ENCODE results near the gene CEACAM1. TPM values are rescaled to one million over a fixed set of nuclear protein-coding genes. Genes with fewer than 3 reads are reported as not detected.
A peak's percentile ranks its signal among the peaks of the same experiment; 100 is the strongest.

CEACAM1 gene
- total and polyA plus RNA-seq, 2 of the 13 experiments (the other 11 are each of a cell fraction or from before 2014, with no cell fraction given) = 13.5 to 332 TPM

DNA sequence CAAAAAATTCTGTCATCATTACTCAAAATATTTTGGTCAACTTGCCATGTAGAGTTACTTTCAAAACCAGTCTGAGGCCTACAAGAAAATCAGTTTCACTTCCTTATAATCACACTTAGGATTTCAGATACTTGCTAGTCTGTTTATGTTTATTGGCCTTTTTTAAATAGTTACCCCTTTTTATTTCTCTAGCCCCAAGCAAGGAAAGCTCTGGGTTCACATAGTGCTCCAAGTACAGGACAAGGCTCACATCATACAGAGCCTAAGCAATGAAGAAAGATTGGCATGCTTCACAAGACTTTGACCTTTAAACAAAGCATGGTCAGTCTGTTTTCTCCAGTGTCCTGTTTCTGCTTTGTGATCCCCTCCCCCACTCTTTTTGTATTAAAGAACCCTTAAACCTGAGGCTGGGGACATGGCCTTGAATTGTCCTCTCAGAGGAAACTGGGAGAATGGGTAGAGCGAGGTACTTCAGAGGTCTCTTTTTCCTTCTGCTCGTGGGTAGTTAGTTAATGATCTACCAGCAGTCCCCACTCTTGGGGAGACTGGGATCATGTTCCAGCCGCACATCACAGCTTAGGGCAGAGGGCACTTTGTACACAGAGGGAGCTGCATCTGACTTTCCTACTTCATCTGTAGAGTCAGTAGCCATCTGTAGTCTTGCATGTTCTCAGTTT, 30.7 kb downstream of the CEACAM1 start (continued):
- TF ChIP-seq HIVEP1 (CRISPR knock-in tag; IDR thresholded peaks at IDR 0.05) = no peak
- TF ChIP-seq ZNF430 (CRISPR knock-in tag; IDR thresholded peaks at IDR 0.05) = no peak
- TF ChIP-seq, protein P1, sequence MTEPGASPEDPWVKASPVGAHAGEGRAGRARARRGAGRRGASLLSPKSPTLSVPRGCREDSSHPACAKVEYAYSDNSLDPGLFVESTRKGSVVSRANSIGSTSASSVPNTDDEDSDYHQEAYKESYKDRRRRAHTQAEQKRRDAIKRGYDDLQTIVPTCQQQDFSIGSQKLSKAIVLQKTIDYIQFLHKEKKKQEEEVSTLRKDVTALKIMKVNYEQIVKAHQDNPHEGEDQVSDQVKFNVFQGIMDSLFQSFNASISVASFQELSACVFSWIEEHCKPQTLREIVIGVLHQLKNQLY (CRISPR knock-in tag; IDR thresholded peaks at IDR 0.05) = peak; percentile 70; the same call in 1 of the 2 replicates
- TF ChIP-seq PTBP1 (IDR thresholded peaks at IDR 0.05; ENCODE audit: low read depth, low read length, poor library complexity, severe bottlenecking) = no peak
- TF ChIP-seq MIXL1 (CRISPR knock-in tag; IDR thresholded peaks at IDR 0.05) = peak; percentile 75
- peak; percentile 77 for TF ChIP-seq PHF21A (CRISPR knock-in tag; IDR thresholded peaks at IDR 0.05)
- no peak for TF ChIP-seq PAWR (CRISPR knock-in tag; IDR thresholded peaks at IDR 0.05; ENCODE audit: borderline replicate concordance)
- TF ChIP-seq ZNF556 (CRISPR knock-in tag; IDR thresholded peaks at IDR 0.05; ENCODE audit: borderline replicate concordance) = peak; percentile 65; the same call in 1 of the 2 replicates
- no peak for TF ChIP-seq TBL1XR1 (IDR thresholded peaks at IDR 0.05; ENCODE audit: borderline replicate concordance, low read length, partially characterized antibody)
- peak; percentile 76; the same call in 1 of the 2 replicates for TF ChIP-seq JUN (CRISPR knock-in tag; IDR thresholded peaks at IDR 0.05)
- TF ChIP-seq ZNF160 (CRISPR knock-in tag; IDR thresholded peaks at IDR 0.05) = no peak
- TF ChIP-seq, protein P2, sequence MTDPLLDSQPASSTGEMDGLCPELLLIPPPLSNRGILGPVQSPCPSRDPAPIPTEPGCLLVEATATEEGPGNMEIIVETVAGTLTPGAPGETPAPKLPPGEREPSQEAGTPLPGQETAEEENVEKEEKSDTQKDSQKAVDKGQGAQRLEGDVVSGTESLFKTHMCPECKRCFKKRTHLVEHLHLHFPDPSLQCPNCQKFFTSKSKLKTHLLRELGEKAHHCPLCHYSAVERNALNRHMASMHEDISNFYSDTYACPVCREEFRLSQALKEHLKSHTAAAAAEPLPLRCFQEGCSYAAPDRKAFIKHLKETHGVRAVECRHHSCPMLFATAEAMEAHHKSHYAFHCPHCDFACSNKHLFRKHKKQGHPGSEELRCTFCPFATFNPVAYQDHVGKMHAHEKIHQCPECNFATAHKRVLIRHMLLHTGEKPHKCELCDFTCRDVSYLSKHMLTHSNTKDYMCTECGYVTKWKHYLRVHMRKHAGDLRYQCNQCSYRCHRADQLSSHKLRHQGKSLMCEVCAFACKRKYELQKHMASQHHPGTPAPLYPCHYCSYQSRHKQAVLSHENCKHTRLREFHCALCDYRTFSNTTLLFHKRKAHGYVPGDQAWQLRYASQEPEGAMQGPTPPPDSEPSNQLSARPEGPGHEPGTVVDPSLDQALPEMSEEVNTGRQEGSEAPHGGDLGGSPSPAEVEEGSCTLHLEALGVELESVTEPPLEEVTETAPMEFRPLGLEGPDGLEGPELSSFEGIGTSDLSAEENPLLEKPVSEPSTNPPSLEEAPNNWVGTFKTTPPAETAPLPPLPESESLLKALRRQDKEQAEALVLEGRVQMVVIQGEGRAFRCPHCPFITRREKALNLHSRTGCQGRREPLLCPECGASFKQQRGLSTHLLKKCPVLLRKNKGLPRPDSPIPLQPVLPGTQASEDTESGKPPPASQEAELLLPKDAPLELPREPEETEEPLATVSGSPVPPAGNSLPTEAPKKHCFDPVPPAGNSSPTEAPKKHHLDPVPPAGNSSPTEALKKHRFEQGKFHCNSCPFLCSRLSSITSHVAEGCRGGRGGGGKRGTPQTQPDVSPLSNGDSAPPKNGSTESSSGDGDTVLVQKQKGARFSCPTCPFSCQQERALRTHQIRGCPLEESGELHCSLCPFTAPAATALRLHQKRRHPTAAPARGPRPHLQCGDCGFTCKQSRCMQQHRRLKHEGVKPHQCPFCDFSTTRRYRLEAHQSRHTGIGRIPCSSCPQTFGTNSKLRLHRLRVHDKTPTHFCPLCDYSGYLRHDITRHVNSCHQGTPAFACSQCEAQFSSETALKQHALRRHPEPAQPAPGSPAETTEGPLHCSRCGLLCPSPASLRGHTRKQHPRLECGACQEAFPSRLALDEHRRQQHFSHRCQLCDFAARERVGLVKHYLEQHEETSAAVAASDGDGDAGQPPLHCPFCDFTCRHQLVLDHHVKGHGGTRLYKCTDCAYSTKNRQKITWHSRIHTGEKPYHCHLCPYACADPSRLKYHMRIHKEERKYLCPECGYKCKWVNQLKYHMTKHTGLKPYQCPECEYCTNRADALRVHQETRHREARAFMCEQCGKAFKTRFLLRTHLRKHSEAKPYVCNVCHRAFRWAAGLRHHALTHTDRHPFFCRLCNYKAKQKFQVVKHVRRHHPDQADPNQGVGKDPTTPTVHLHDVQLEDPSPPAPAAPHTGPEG (CRISPR knock-in tag; IDR thresholded peaks at IDR 0.05) = no peak
- no peak; the same call in 1 of the 2 replicates for TF ChIP-seq JUND (CRISPR knock-in tag; IDR thresholded peaks at IDR 0.05)
- no peak for TF ChIP-seq HNRNPLL (IDR thresholded peaks at IDR 0.05; ENCODE audit: low read depth, low read length, poor library complexity, severe bottlenecking)
- TF ChIP-seq ZC3H4 (CRISPR knock-in tag; IDR thresholded peaks at IDR 0.05; ENCODE audit: borderline replicate concordance) = no peak
- TF ChIP-seq ADNP (CRISPR knock-in tag; IDR thresholded peaks at IDR 0.05) = no peak
- no peak for TF ChIP-seq RELA (CRISPR knock-in tag; IDR thresholded peaks at IDR 0.05)
- no peak; the same call in 1 of the 2 replicates for TF ChIP-seq REPIN1 (CRISPR knock-in tag; IDR thresholded peaks at IDR 0.05; ENCODE audit: borderline replicate concordance, low read depth)
- TF ChIP-seq ZSCAN22 (CRISPR knock-in tag; IDR thresholded peaks at IDR 0.05) = no peak
- no peak for TF ChIP-seq XBP1 (CRISPR knock-in tag; IDR thresholded peaks at IDR 0.05)
- TF ChIP-seq, protein P3, sequence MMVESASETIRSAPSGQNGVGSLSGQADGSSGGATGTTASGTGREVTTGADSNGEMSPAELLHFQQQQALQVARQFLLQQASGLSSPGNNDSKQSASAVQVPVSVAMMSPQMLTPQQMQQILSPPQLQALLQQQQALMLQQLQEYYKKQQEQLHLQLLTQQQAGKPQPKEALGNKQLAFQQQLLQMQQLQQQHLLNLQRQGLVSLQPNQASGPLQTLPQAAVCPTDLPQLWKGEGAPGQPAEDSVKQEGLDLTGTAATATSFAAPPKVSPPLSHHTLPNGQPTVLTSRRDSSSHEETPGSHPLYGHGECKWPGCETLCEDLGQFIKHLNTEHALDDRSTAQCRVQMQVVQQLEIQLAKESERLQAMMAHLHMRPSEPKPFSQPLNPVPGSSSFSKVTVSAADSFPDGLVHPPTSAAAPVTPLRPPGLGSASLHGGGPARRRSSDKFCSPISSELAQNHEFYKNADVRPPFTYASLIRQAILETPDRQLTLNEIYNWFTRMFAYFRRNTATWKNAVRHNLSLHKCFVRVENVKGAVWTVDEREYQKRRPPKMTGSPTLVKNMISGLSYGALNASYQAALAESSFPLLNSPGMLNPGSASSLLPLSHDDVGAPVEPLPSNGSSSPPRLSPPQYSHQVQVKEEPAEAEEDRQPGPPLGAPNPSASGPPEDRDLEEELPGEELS (CRISPR knock-in tag; IDR thresholded peaks at IDR 0.05) = peak; percentile 86

Data from HepG2 (cell line).